GM12892 (cell line): ENCODE results near the gene ALKBH4.
"Not testable (repeated sequence)": the region's sequence is repeated elsewhere in the genome, so short reads cannot be mapped to it uniquely, and the experiment has no call there.

ENCODE experiments used
- POLR2A ChIP-seq: IDR thresholded peaks from 2 replicates; pipeline ENCODE4 v1.6.1; 2011; ENCODE audit warnings: low read depth, low read length, control low read depth
- POLR2AphosphoS5 ChIP-seq: IDR thresholded peaks from 2 replicates; pipeline ENCODE4 v1.6.1; 2011; ENCODE audit warnings: low read depth, low read length, control low read depth
- TAF1 ChIP-seq: IDR thresholded peaks from 2 replicates; pipeline ENCODE4 v1.6.1; 2011; ENCODE audit warnings: low read depth, mild to moderate bottlenecking, control low read depth, low read length, borderline replicate concordance

- not testable (repeated sequence) for TF ChIP-seq TAF1, POLR2A, POLR2AphosphoS5
Observed at GRCh38 chr7:102497308-102497707, 32.6 kb upstream of the ALKBH4 start.
